Aorta (tissue), 5 donors: ENCODE results near the gene GBP6. TPM values are rescaled to one million over a fixed set of nuclear protein-coding genes. Genes with fewer than 3 reads are reported as not detected.
"Not testable (repeated sequence)": the region's sequence is repeated elsewhere in the genome, so short reads cannot be mapped to it uniquely, and the experiment has no call there.

Source experiments
- ATAC-seq: fragments of 200-7000 bp; cut with Tn5 transposase; one replicate; pipeline ENCODE4 v1.9.1; 2022; ENCODE audit warnings: moderate library complexity; ENCODE audit not compliant: low FRiP score
- DNase-seq, 2 donors: peaks; one replicate each; pipeline ENCODE4 v3.0.0-alpha.2; 2020
- H3K27ac ChIP-seq, 2 donors: one replicate each; pipeline ENCODE4 v1.5.1; 2013; ENCODE audit warnings: low read length in 2 of 2, mild to moderate bottlenecking in 2 of 2, moderate library complexity in 2 of 2, control low read depth in 1 of 2, inconsistent platforms in 1 of 2, low read depth in 1 of 2
- H3K27me3 ChIP-seq, 2 donors: one replicate each; pipeline ENCODE4 v1.6.1; 2013; ENCODE audit warnings: control low read depth in 1 of 2, low read length in 1 of 2, mild to moderate bottlenecking in 1 of 2, moderate library complexity in 1 of 2; ENCODE audit not compliant: insufficient read depth in 2 of 2, control insufficient read depth in 1 of 2
- H3K36me3 ChIP-seq, 2 donors: one replicate each; pipeline ENCODE4 v1.6.1; 2013; ENCODE audit warnings: control low read depth in 1 of 2, low read length in 1 of 2, mild to moderate bottlenecking in 1 of 2; ENCODE audit not compliant: insufficient read depth in 2 of 2, control insufficient read depth in 1 of 2
- H3K4me1 ChIP-seq, 2 donors: one replicate each; pipeline ENCODE4 v1.6.1; 2013; ENCODE audit warnings: low read length in 2 of 2, control low read depth in 1 of 2, mild to moderate bottlenecking in 1 of 2, moderate library complexity in 1 of 2; ENCODE audit not compliant: insufficient read depth in 2 of 2, control insufficient read depth in 1 of 2
- H3K4me3 ChIP-seq, 2 donors: one replicate each; pipeline ENCODE4 v1.5.1; 2013; ENCODE audit warnings: low read length in 2 of 2, control low read depth in 1 of 2, mild to moderate bottlenecking in 1 of 2
- H3K9me3 ChIP-seq: one replicate; pipeline ENCODE4 v1.6.1; 2013; ENCODE audit warnings: mild to moderate bottlenecking, low read length; ENCODE audit not compliant: control insufficient read depth
- WGBS, 2 donors: extraction: QIAGEN DNeasy Blood & Tissue Kit; methylation state at CpG; one replicate each; pipeline ENCODE4 v1.1.7; 2013; 5-methylcytosine and 5-hydroxymethylcytosine counted together
- intact Hi-C, 2 donors: fragments of 100-400 bp; cut with DNase I; formaldehyde crosslinking; loops; one replicate each; pipeline versions ENCODE4 v1.14.2 to v1.15.0; 2022
- polyA plus RNA-seq, 2 donors: library from polyadenylated mRNA; stranded (reverse); fragments of 200-250 nt; gene quantifications; one replicate each; pipeline ENCODE4 v1.2.3, GENCODE V29; 2013
- total RNA-seq, 2 donors: library from RNA; stranded (reverse); fragmentation: NEBNext Ultra II Directional; extraction: Animal tissue kit (Norgen Biotek cat#: 25700); gene quantifications; one replicate each; pipeline ENCODE4 v1.2.1, GENCODE V29; 2021
- donor health status: healthy with polysubstance abuse.
- donor health status: Bipolar disorder and iron deficiency.
- donor health status: DM: no; HTN: no; CAD: no.
- donor health status: DM: no; HTN: no; CAD: no.
- donor health status: DM: yes; HTN: yes; CAD: no.

Gene GBP6
- total and polyA plus RNA-seq, 4 donors: 0.13 TPM; not detected in 2

DNA sequence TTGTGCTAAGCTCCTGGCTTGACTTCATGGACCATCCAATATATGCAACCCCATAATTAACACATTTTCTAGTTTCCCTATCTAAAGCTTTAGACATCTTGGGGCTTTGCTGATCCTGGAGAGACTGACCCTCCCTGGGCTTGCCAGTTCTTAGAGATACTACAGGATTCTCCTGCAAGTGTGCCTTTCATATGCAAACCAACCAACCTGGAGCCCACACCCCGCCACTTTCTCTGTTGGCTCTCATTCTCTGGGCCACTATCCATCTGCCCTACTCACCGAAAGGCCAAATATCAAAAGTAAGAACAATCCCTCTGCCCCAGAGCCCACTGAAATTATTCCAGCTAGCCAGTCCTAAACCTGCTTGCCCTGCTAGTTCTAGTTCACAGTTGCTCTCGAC, 2.2 kb upstream of the GBP6 start:
- no peak overlapping the region for H3K4me3 ChIP-seq
- H3K36me3 ChIP-seq: no peaks in the 10 kb centered on the region
- WGBS, 2 donors: 91 to 95% methylated on average over 3 of the region's 3 CpGs
- no peak overlapping the region for H3K27ac ChIP-seq
- intact Hi-C loops: no loop called here
- no peaks in the 10 kb centered on the region for H3K9me3 ChIP-seq
- no peak for ATAC-seq
- peaks cover 0 to 3% of the 10 kb centered on the region in 2 donors for H3K4me1 ChIP-seq
- no peak for DNase-seq
- no peaks in the 10 kb centered on the region for H3K27me3 ChIP-seq

DNA sequence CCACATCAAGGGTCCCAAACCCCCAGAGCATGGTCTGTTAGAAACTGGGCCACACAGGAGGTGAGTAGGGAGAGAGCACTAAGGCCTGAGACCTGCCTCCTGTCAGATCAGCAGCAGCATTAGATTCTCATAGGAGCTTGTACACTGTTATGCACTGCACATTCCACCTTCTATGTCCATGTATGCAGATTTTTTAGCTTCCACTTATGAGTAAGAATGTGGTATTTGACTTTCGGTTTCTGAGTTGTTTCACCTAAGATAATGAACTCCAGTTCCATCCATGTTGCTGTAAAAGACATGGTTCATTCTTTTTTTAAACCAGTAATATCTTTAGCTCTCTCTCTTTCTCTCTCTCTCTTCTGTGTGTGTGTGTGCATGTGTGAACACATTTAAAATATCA, 663 bp upstream of the GBP6 start:
- Histone ChIP-seq H3K4me3 (no peak overlapping the region), H3K27ac (no peak overlapping the region), H3K27me3 (no peaks in the 10 kb centered on the region), H3K9me3 (no peaks in the 10 kb centered on the region), H3K4me1 (peaks cover 0 to 3% of the 10 kb centered on the region in 2 donors), H3K36me3 (no peaks in the 10 kb centered on the region)
- intact Hi-C loops: no loop called here
- DNase-seq: no peak
- WGBS, 2 donors: 13 to 14% methylated on average over 1 of the region's 1 CpG
- ATAC-seq: no peak

DNA sequence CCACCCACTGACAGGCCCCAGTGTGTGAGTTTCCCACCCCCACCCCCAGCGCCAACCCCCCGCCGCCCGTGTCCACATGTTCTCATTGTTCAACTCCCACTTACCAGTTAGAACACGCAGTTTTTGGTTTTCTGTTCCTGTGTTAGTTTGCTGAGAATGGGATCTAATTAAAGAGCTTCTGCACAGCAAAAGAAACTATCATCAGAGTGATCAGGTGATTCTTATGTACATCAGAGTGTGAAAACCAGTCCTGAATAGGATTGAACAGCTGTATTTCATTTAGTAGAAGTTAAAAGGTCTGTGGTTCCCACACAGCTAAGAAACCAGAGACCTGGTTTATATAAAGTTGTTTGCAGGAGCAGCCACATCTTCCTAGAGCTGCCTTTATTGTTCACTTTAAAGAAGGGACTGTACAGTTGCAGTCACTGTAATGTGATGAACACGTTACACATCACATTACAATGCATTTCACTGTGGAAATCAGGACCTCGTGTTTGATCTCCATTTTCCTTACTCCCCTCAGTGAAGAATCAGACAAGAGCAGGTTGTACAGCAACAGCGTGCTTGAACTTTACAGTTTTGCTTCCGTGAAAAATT, 1.2 kb downstream of the GBP6 start:
- no peak for ATAC-seq
- H3K9me3 ChIP-seq: no peaks in the 10 kb centered on the region
- no peaks in the 10 kb centered on the region for H3K27me3 ChIP-seq
- no peak overlapping the region for H3K27ac ChIP-seq
- intact Hi-C loops: no loop called here
- DNase-seq: no peak
- H3K4me1 ChIP-seq: peaks cover 0 to 3% of the 10 kb centered on the region in 2 donors
- 76 to 82% methylated on average over 9 of the region's 9 CpGs for WGBS, 2 donors
- no peaks in the 10 kb centered on the region for H3K36me3 ChIP-seq
- H3K4me3 ChIP-seq: no peak overlapping the region

DNA sequence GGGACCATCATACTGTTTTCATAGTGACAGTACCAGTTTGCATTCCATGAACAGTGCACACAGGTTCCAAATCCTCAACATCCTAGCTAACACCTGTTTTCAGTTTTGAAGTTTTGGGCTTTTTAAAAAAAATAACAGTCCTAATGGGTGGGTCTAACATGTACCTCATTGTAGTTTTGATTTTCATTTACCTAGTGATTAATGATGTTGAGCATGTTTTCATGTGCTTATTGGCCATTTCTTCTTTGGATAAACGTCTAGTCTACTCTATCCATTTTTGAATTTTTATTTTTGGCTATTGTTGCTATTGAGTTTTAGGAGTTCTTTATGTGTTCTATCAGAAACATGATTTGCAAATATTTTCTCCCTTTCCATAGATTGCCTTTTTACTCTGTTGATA, 3.4 kb downstream of the GBP6 start:
- DNase-seq: no peak
- ATAC-seq: no peak
- WGBS, 2 donors: 29 to 40% methylated on average over 1 of the region's 1 CpG
- Histone ChIP-seq H3K36me3 (no peaks in the 10 kb centered on the region), H3K4me1 (peaks cover 0 to 3% of the 10 kb centered on the region in 2 donors), H3K9me3 (no peaks in the 10 kb centered on the region), H3K27me3 (no peaks in the 10 kb centered on the region), H3K27ac (no peak overlapping the region), H3K4me3 (no peak overlapping the region)
- intact Hi-C loops: no loop called here

DNA sequence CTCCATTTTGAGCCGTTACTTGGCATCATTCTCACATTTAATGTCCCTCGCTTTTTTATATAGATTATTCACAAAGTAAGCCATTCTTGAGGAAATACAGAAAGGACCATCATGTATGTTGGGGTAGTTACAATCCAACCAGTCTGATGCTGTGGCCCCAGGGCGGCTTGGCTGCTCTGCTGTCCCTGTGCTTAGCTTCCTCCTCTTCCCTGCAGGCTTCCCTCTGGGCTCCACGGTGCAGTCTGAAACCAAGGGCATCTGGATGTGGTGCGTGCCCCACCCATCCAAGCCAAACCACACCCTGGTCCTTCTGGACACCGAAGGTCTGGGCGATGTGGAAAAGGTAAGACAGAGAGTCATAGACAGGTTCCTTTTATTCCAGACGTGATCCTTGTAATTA, 5.5 kb downstream of the GBP6 start:
- 91 to 92% methylated on average over 8 of the region's 8 CpGs for WGBS, 2 donors
- ATAC-seq: no peak

DNA sequence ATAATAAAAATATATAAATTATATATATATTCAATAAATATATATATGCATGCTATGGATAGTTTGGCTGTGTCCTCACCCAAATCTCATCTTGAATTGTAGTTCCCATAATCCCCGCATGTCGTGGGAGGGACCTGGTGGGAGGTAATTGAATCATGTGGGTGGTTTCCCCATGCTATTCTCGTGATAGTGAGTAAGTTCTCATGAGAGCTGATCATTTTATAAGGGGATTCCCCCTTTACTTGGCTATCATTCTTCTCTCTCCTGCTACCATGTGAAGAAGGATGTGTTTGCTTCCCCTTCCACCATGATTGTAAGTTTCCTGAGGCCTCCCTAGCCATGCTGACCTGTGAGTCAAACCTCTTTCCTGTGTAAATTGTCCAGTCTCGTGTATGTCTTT, 10.0 kb downstream of the GBP6 start:
- H3K36me3 ChIP-seq, DNase-seq, H3K9me3 ChIP-seq, H3K27me3 ChIP-seq, H3K4me1 ChIP-seq, ATAC-seq, H3K4me3 ChIP-seq, H3K27ac ChIP-seq, intact Hi-C loops: not testable (repeated sequence)
- 90% methylated on average over 4 of the region's 4 CpGs for WGBS, 2 donors

More for the DNA sequence above, 5.5 kb downstream of the GBP6 start:
- H3K4me3 ChIP-seq: no peak overlapping the region
- no peaks in the 10 kb centered on the region for H3K9me3 ChIP-seq
- no peaks in the 10 kb centered on the region for H3K27me3 ChIP-seq
- H3K36me3 ChIP-seq: no peaks in the 10 kb centered on the region
- DNase-seq: no peak
- H3K4me1 ChIP-seq: no peaks in the 10 kb centered on the region
- H3K27ac ChIP-seq: no peak overlapping the region
- intact Hi-C loops: no loop called here

DNA sequence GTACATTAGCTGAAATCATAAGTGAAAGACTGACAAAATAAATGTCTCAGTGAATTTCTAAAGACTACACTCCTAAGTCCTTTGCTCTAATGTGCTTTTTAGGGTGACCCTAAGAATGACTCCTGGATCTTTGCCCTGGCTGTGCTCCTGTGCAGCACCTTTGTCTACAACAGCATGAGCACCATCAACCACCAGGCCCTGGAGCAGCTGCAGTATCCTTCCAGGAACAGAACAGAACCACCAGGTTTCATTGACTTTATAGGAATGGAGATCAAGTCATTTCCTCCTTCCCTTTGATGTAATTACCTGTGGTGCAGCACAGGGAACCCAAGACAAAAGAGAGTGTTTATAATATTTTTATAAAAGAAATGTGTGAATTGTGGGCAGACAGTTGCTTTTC, 14.1 kb downstream of the GBP6 start:
- no peak overlapping the region for H3K4me3 ChIP-seq
- DNase-seq: no peak
- intact Hi-C loops: no loop called here
- H3K27ac ChIP-seq: no peak overlapping the region
- H3K36me3 ChIP-seq: no peaks in the 10 kb centered on the region
- no peaks in the 10 kb centered on the region for H3K4me1 ChIP-seq
- no peaks in the 10 kb centered on the region for H3K9me3 ChIP-seq
- no peaks in the 10 kb centered on the region for H3K27me3 ChIP-seq
- ATAC-seq: no peak

DNA sequence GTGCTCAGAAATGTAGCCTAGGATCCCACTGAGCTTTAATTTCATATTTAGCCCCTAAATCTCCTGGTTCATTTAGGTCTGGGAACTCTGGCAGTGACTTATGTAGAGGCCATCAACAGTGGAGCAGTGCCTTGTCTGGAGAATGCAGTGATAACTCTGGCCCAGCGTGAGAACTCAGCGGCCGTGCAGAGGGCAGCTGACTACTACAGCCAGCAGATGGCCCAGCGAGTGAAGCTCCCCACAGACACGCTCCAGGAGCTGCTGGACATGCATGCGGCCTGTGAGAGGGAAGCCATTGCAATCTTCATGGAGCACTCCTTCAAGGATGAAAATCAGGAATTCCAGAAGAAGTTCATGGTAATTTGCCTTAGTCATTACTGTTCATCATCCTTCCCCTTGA, 17.8 kb downstream of the GBP6 start:
- 77 to 83% methylated on average over 6 of the region's 6 CpGs for WGBS, 2 donors
- no peaks in the 10 kb centered on the region for H3K27me3 ChIP-seq
- H3K27ac ChIP-seq: no peak overlapping the region
- no peaks in the 10 kb centered on the region for H3K36me3 ChIP-seq
- no peak for ATAC-seq
- peak in 1 of 2 donors; percentile 40 for DNase-seq
- no peak overlapping the region for H3K4me3 ChIP-seq
- H3K4me1 ChIP-seq: no peaks in the 10 kb centered on the region
- no peaks in the 10 kb centered on the region for H3K9me3 ChIP-seq
- intact Hi-C loops: no loop called here

DNA sequence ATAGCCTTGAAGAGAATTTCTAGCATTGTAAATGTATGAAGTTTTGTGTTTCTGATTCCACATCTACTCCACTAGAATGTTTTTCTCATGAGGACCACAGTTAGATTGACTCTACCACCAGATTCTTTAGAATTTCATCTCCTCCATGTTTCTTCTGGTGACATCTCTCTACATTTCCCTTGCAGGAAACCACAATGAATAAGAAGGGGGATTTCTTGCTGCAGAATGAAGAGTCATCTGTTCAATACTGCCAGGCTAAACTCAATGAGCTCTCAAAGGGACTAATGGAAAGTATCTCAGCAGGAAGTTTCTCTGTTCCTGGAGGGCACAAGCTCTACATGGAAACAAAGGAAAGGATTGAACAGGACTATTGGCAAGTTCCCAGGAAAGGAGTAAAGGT, 18.6 kb downstream of the GBP6 start:
- no peaks in the 10 kb centered on the region for H3K4me1 ChIP-seq
- ATAC-seq (no peak), DNase-seq (no peak)
- no peak overlapping the region for H3K4me3 ChIP-seq
- intact Hi-C loops: no loop called here
- no peaks in the 10 kb centered on the region for H3K36me3 ChIP-seq
- H3K27me3 ChIP-seq: no peaks in the 10 kb centered on the region
- H3K9me3 ChIP-seq: no peaks in the 10 kb centered on the region
- no peak overlapping the region for H3K27ac ChIP-seq
